CD4-positive, alpha-beta T cell treated with Interleukin-12 subunit alpha and Interleukin-12 subunit beta, for 1 hour (primary cell): ENCODE data around the gene PIMREG.
"Not testable (repeated sequence)": the region's sequence is repeated elsewhere in the genome, so short reads cannot be mapped to it uniquely, and the experiment has no call there.

Experiments used
- DNase-seq: peaks from one replicate; pipeline ENCODE4 v3.0.0-alpha.2; 2020

Gene PIMREG

DNA sequence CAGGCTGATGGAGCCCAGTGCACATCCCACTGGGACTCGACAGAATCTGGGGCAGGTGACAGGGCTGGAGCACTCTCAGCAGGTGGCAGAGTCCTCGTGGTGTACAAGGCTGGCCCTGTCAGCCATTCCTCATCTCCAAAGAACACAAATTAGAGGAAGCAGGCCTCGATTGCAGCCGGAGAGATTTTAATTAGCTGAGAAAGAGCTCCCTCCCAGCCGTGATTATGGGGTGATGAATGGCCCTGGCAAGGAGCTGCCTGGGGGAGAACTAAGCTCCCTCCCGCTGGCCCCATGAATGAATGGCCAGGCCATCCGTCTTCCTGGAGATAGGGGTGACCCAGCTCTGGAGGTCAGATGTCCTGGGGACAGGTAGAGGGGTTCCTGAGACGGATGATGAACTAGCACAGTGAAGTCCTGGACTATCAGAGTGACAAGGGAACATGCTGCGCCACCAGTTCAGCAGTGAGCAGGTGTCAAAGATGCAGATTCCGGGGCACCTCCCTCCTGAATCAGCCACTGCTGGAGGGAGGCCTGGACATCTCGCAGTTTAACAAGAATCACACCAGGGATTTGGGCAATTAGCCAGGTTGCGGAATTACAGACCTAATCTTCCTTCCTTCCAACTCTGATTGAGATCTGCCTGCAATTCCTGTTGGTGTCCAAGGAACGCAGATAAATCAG, 35.5 kb downstream of the PIMREG start:
- DNase-seq = no peak

DNA sequence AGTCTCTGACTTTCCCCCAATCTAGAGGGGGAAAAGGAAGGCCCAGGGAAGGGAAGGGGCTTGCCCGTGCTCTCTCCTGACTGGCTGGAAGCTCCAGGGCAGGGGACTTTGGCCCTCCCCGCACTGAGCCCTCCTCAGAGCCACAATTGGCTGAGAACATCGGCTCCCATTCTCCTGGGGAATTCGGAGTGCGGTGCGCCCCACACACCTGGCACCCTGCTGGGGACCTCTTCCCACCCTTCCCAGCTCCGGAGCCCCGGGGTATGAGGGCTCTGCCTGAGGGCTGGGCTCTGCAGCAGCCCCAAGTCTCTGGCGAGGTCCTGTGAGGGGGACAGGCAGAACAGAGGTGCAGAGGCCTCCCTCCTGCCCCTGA, 36.0 kb downstream of the PIMREG start:
- no peak for DNase-seq

DNA sequence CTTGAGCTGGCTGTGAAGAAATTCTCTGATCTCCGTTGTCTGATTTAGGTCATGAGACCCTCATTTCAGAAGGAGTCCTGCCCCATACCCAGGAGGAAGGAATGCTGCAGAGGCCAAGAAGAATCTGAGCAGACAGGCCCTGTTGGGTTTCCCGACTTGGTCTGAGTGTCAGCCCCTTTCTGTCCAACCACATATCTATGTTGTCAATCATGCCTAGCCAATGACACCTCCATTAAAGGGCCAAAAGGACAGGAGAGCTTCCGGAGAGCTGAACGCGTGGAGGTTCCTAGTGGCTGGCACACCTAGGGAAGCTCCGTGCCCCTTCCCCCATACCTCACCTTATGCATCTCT, 37.8 kb downstream of the PIMREG start:
- DNase-seq = no peak

DNA sequence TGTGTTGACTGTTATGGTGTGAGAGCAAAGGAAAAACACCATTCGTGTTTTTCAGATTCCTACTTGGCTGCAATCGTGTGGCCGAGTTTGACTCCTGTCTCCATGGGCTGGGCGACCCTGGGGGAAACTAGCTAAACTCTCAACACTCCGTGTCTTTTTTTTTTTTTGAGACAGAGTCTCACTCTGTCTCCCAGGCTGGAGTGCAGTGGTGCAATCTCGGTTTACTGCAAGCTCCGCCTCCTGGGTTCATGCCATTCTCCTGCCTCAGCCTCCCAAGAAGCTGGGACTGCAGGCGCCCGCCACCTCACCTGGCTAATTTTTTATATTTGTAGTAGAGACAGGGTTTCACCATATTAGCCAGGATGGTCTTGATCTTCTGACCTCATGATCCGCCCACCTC, 38.5 kb downstream of the PIMREG start:
- not testable (repeated sequence) for DNase-seq

DNA sequence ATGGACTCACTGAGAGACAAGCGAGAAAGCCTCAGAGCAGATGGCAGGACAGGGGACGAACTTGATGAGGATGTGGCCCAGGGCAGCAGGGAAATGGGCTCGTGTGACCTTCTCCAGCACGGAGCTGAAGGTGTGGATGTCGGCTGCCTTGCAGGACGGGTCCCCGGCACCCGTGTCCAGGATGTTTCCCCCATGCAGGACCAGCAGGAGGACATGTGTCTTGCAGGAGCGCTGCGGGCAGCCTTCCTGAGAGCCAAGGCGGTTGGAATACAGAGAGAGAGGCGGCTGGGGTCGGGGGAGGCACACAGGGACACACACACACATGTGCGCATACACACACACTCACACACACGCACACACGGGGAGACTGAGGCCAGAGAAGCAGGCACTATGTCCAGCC, 39.3 kb downstream of the PIMREG start:
- no peak for DNase-seq

DNA sequence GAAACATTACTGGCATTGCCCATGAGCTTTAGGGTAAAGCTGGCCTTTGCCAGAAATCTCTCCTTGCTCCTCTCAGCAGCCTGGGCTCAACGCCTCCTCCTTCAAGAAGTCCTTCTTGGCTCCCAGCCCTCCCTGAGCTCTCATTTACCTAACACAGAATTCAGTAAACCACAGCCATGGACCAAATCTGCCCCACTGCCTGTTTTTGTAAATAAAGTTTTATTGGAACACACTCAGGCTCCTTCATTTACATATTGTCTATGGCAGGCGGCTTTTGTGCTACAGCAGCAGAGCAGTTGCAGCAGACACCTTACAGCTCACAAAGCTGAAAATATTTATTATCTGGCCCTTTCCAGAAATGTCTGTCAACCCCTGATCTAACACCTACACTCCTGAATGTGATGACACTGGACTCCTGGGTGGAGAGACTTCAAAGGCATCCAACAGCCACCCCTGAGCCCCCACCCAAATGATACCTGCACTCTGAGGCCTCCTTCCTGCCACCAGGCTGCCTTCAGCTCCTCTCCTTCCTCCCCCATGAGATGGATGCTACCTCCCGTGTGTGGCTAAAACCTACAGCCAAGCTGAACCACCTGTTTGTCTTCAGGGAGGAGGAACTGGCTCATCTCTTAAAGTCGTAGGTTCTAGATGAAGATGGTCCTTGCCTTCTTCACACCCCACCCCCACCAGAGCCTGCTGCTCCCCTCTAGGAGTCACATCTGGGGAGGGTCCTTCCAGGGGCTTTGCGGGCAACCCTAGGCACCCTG, 41.6 kb downstream of the PIMREG start:
- no peak for DNase-seq

DNA sequence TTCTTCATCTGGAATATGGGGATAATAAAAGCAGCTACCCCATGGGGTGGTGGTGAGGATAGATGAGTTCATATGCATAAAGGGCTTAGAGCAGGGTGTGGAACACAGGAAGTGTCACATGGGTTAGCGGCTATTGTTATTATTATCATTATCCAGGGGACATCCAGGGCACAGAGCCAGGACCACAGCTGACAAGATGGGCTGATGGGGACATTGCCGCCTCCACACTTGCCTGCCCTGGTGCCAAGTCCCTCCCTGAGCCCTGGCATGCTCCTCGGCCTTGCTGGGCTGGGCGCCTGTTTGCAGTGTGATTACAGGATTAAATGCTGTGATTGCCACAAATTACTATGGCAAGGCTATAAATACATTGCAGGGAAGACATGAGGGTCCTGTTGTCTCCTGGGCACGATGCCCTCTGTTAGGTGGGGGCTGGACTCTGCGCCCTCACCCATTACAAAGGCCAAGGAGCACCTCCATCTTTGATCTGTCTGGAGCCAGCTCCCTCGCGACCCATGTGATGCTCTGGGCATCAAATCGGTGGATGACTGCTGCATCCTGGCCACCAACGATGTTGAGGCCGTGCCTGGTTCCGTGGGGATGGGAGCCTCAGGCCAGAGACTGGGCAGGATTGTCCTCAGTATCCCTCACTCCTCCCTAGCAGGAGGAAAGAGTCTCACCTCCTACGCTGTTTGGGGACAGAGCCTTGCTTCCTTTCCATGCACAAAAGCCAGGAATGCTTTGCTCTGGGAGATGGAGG, 43.2 kb downstream of the PIMREG start:
- no peak for DNase-seq

DNA sequence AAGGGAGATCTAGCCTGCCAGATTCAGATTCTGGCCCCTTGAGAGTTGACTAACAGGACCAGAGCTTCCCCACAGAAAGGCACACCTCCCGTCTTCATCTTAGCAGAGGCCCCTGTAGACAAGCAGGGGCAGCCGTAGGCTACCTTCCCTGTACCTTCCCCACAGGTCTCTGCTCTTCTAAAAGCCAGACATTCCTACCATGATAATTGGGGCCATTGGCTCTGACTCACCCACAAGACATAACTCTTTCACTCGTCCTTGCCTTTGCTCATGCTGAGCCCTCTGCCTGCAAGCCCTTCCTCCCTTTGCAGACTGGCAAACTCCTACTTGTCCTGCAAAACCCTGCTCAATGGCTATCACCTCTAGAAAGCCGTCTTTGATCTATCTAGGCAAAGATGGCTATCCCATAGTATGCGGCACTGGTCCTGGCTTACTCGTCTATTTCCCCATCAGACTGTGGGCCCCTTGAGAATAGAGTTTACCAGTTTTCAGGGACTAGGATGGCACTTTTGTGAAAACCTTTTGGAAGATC, 43.8 kb downstream of the PIMREG start:
- DNase-seq = no peak

DNA sequence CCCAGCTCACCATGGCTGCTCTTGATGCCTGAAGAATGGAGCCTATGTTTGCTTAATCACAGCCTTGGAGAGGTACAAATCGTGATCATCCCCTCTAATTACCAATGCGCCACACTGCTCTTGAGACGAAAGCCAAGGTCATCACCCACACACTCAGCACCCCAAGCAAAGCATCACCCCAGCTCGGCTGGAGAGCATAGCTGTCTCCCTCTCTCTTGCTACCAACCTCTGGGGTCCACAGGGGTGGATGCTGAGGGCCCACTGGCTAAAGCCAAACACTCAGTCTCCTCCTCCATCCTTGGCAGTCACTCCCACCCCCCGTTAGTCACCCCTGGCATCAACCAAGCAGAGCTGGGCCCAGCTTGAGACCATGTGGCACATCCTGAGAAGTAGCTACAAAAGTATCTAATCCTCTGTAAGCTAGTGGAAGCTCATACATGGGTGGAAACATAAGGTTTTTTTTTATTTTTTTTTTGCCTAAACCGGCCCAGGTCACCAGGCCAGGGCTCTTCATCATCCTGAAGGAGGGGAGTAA, 44.8 kb downstream of the PIMREG start:
- DNase-seq = no peak

DNA sequence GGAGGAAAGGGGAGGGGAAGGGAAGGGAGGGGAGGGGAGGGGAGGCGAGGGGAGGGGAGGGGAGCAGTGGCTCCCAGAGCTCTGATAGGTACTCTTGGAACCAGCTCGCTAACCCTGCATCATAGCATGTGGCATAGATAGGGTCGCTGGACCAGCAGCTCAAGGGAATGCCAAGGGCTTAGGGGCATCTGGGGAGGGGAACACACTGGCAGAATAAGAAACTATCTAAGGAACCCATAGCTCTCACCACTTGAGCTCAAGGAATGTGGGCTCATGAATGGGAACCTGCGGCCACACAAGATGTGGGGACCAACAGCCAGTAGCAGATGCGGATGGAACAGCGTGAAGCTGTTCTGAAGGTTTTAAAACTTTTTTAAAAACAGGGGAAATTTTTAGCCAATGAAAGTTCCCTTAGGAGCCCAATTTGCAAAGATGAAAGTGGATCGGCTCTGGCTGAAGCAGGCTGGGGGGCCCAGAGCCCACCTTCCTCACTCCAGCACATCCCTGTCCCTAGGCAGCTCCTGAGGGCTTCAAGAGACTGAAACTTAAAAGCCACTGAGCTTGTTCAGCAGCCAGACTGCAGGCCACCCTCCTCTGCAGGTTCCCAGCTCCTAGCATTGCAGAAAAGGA, 46.9 kb downstream of the PIMREG start:
- no peak for DNase-seq

DNA sequence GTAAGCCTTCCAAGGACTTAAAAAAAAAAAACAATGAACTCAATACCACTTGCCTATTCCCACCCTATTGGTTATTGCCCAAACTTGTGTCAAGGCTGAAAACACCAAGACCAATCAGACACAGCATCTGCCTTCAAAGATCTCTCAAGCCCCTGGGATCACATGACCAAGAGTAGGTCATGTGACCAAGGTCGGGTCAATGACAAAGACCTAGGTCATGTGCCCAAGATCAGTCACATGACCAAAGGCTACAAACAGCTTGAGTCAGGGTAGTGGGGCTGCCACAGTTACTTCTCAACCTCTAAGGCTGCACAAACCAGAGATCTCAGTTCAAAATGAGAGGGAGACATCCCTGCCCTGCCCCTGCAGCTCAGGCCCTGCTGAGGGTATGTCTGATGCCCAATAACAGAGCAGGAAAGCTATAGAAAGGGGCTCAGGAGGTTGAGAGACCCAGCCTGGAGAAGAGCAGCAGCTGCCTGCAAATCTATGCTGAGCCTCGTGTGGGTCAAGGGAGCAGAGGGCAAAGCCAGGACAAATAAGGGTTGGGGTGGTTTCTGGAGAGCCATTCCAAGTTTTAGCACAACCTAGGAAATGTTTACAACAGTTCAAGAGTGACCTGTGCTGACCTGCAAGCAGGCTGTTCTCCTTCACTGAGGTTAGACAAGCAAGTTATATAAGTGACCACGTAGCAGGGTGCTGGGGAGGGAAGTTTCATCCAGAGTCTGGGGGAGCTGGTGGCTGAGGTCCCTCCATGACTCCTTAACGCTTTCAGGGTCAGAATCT, 48.8 kb downstream of the PIMREG start:
- DNase-seq = no peak

DNA sequence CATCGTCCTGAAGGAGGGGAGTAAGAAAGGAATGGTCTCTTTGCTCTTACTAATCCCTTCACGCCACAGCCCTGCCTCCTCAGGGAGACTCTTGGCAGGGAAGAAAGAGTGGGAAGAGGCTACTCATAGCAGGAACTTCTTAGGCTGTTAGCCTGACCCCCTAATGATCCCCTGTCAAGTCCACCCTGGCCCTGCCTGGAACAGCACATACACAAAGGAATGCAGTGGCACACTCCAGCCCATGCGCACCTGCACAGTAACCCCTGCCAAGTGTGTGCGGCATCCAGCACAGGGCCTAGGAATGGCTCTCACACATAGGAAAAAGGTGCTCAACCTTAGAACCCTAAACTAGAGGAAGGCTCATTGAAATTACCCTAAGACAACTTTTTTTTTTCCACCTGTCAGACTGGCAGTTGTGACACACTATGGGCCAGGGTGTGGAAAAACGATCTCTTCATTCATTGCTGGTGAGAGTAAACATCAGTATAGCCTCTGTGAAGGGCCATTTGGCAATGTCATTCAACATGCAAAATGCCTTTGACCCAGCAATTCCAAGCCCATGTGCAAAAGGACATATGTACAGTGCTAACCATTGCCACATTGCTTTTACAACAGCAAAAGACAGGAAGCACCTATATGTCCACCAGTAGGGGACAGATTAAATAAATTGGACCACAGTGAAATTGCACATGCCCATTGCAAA, 50.1 kb downstream of the PIMREG start:
- DNase-seq = no peak

DNA sequence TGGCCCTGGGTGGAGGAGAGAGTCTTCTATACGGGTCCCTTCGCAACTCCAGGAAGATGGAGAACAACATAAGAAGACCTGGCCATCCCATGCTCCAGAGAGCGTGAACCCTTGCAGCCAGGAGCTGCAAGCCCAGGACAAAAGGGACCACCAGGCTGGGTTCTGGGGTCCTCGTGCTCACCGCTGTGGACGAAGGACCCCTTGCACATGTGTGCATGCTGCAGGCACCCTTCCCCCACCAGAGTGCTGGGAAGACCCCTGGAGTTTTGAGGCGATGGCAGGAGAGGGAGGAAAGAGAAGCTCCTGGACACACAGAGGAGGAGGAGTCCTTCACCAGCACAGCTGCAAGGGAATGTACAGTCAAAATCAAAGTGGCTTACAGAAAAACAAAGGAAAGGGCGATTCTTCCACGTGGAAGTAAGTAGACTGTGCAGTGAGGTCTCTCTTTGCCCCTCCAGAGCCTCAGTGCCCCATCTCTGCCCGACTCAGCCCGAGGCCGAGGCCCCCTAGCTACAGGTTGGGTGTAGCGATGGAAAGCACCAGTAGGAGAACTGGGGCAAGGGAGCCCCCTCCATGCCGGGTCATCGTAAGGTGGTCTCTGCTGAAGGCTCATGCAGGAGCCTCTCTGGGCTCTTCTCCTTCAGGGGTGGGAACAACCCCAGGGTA, 51.3 kb downstream of the PIMREG start:
- DNase-seq = no peak

DNA sequence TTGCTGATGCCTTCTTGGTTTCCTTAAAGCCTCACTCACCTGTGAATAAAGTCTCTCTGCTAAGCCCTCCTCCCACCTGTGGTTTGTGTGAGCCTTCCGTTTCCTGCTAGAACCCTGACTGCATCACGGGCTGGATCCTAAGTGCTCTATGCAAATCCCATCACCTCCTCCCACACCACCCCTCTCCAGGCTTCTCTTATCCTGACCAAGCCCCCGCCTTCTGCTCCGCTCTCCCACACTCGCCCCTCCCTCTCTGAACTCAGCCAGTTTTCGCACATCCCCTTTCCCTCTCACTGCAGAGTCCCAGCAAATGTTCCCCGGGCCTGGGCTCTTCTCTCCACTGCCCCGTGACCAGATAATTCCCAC, 51.8 kb downstream of the PIMREG start:
- no peak for DNase-seq

DNA sequence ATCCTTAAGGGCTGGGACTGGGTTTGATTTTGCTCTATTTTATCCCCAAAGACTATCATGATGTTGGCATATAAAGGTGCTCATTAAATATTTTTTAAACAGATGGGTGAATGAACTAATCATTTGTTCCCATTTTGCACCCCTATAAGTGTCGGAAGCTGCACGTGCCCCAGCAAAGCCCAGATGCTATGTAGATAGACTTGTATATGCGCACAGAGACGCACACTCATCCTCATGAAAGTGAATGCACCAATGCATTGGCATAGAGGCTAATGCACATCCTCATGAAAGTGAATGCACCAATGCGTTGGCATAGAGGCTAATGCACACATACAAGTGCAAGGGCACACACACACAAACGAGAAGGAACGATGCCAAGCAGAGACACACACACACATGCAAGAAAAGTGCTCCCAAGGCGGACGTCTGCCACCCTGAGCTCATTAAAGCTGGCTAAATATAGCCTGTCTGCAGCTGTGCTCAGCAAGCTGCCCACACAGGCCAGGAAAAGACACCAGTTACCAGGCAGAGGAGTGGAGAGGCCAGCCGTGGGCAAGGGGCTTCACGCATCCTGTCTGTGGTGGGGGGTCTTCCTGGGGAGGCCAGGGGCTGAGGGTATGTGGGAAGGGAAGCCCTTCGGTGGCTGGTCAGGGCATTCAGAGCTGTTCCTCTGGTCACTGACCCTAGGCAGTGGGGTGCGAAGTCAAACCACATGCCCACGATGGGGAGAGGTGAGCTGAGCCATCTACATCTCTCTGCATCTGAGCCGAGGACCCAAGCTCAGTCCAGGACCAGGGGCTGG, 52.6 kb downstream of the PIMREG start:
- no peak for DNase-seq

DNA sequence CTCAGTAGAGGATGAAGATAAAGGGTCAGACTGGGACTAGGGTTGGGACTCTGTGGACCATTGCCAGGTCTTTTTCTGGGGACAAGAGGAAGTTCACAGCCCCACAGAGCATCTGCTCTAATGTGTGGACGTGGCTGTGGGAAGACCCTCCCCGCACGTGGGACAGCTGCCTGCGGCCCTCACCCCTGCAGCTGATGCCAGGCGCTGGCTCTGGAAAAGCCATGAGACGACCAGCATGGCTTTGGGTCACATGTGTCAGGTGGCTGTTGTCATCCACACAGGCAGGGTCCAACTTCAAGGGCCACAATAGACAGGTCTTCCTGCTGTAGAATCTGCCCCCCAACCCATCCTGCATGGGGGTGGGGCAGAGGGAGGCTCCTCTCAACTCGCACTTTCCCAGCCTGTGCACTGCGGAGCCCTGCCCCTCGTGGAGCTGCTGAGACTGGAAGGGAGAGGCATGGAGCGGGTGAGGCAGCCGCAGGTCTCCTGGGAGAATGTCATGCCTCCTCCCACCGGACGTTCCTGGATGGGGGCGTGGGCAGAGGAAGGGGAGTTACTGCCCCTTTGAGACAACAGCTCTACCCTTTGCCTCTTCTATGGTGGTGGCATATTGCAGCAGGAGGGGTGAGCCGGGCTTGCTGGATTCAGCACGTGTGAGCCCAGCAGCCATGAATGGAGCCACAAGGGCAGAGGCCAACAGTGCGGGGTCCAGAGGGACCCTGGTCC, 53.4 kb downstream of the PIMREG start:
- DNase-seq = no peak

DNA sequence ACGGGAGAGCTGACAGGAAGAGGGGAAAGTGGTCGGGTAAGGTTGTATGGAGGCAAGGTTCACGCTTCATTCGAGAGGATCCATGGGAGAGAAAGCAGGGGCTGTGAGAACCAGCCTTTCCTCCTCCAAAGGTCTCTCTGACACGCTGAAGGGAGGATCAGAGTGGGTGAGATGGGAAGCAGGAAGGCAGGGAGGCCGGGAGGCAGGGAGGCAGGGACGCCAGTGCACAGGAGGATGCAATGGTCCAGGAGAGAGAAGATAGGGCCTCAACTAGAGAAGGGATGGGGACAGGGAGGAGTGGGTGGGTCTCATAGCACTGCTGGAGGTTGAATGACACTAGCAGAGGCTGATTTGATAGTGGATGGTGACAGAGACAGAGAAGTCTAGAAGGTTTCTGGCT, 54.1 kb downstream of the PIMREG start:
- DNase-seq = no peak

DNA sequence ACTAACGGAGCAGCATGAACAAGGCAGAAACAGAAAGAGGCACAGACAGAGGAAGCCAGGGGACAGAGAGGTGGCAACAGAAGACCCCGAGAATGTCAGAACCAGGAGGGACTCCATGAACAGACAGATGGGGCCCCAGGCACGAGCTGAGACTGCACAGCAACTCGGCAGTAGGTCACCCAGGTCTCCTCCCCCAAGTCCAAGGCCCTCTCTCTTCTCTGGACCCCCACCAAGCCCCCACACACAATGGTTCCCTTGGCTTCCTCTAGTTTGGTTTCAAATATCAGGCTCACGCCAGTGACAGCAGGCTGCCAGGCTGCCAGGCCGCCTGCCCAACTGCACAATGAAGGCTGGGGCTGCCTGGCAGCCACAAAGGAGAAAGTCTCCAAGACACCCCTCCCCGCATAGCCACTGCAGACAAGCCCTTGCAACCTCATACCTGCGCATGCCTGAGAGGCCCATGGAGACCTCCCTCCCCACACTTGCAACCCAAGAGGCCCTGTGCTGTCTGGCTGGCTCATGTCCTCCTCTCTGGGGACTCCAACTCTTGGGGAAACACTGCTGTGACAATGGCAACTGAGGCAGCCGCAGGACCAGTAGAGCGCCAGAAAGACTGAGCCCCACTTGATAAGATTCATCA, 54.8 kb downstream of the PIMREG start:
- DNase-seq = no peak
